GM23248 (cell line): ENCODE data around the gene CPPED1. TPM values are rescaled to one million over a fixed set of nuclear protein-coding genes. Genes with fewer than 3 reads are reported as not detected.

Experiments
- DNase-seq: peaks from one replicate; pipeline ENCODE4 v3.0.0-alpha.2; 2015
- H2AFZ ChIP-seq: fragments of 200-600 bp; sonication (generic); 2 replicates; pipeline ENCODE4 v1.6.1; 2016; ENCODE audit warnings: antibody characterized with exemption
- H3F3A ChIP-seq: fragments of 200-600 bp; sonication (generic); 2 replicates; pipeline ENCODE4 v1.6.1; 2016; ENCODE audit warnings: mild to moderate bottlenecking, antibody characterized with exemption, mixed run types; ENCODE audit not compliant: insufficient read depth
- H3K27ac ChIP-seq: fragments of 200-600 bp; sonication (generic); 2 replicates; pipeline ENCODE4 v1.5.1; 2016; ENCODE audit warnings: mild to moderate bottlenecking
- H3K27me3 ChIP-seq: fragments of 200-600 bp; sonication (generic); replicated peaks from 2 replicates; pipeline ENCODE4 v1.6.1; 2016; ENCODE audit warnings: mild to moderate bottlenecking; ENCODE audit not compliant: insufficient read depth
- H3K36me3 ChIP-seq: fragments of 200-600 bp; sonication (generic); 2 replicates; pipeline ENCODE4 v1.6.1; 2016; ENCODE audit warnings: low read depth, mild to moderate bottlenecking
- H3K4me1 ChIP-seq: fragments of 200-600 bp; sonication (generic); 2 replicates; pipeline ENCODE4 v1.6.1; 2016; ENCODE audit warnings: mild to moderate bottlenecking; ENCODE audit not compliant: insufficient read depth
- H3K4me2 ChIP-seq: fragments of 200-600 bp; sonication (generic); one replicate; pipeline ENCODE4 v1.6.1; 2016; ENCODE audit warnings: mild to moderate bottlenecking; ENCODE audit not compliant: unreplicated experiment
- H3K4me3 ChIP-seq: fragments of 200-600 bp; sonication (generic); 2 replicates; pipeline ENCODE4 v1.5.1; 2016; ENCODE audit warnings: mild to moderate bottlenecking
- H3K79me2 ChIP-seq: fragments of 200-600 bp; sonication (generic); 2 replicates; pipeline ENCODE4 v1.6.1; 2016; ENCODE audit warnings: mild to moderate bottlenecking; ENCODE audit not compliant: insufficient read depth
- H3K9ac ChIP-seq: fragments of 200-600 bp; sonication (generic); 2 replicates; pipeline ENCODE4 v1.6.1; 2016; ENCODE audit warnings: mild to moderate bottlenecking
- H3K9me2 ChIP-seq: fragments of 200-600 bp; sonication (generic); 2 replicates; pipeline ENCODE4 v1.6.1; 2016; ENCODE audit warnings: mixed run types, mild to moderate bottlenecking, moderate library complexity; ENCODE audit not compliant: insufficient read depth
- H3K9me3 ChIP-seq: fragments of 200-600 bp; sonication (generic); one replicate; pipeline ENCODE4 v1.6.1; 2017; ENCODE audit warnings: low read depth
- H4K20me1 ChIP-seq: fragments of 200-600 bp; sonication (generic); 2 replicates; pipeline ENCODE4 v1.6.0; 2016; ENCODE audit not compliant: insufficient read depth
- EZH2 ChIP-seq: fragments of 200-600 bp; sonication (generic); IDR thresholded peaks from 2 replicates; pipeline ENCODE4 v1.6.1; 2018; ENCODE audit warnings: antibody characterized with exemption, mild to moderate bottlenecking; ENCODE audit not compliant: insufficient read depth, poor library complexity, severe bottlenecking
- EZH2phosphoT487 ChIP-seq: fragments of 200-600 bp; sonication (generic); IDR thresholded peaks from 2 replicates; pipeline ENCODE4 v1.6.1; 2018; ENCODE audit warnings: antibody characterized with exemption, moderate library complexity, mild to moderate bottlenecking, low read depth; ENCODE audit not compliant: insufficient read depth
- WGBS, 2 experiments: methylation state at CpG; one replicate each; pipeline ENCODE4 v1.1.6; 2015 to 2017; ENCODE audit warnings: low lambda C conversion rate in 2 of 2, low coverage in 1 of 2; ENCODE audit errors: missing lambda C conversion rate in 2 of 2; 5-methylcytosine and 5-hydroxymethylcytosine counted together
- in situ Hi-C: fragments of 300-500 bp; cut with MboI; formaldehyde crosslinking; loops from 2 replicates; pipeline ENCODE4 v1.15.0; 2020
- polyA plus RNA-seq: library from polyadenylated mRNA; unstranded; fragments of >200 nt; fragmentation: Nextera tagmentation; extraction: Ambion mirVana; gene quantifications from 2 replicates; pipeline ENCODE4 v1.2.1, GENCODE V29; 2016
- total RNA-seq: library from RNA; depleted of rRNA; stranded (reverse); fragments of >200 nt; shearing (Covaris generic); gene quantifications from 2 replicates; pipeline ENCODE4 v1.2.3, GENCODE V29; 2014

The CPPED1 gene
- total and polyA plus RNA-seq, 2 experiments from 2014 or later = 11.7 to 39.1 TPM

DNA sequence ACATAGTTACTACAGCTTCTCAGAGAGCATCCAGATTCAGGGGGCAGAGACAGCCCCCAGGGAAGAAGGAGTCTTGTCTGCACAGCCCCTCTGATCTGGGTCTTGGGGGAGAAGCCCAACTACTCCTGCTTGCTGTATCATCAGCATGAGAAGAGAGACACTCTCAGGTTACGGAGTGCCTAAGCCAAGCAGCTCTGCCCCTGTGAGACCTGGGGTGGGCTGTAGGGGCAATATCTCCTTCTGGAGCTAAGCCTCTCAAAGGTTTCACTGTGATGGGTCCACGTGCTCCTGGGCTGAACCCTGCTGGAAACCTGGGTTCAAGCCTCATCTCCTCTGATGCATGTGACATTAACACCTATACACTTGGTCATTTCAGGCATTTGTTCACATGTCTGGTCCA lies 123.2 kb downstream of the CPPED1 start:
- Histone ChIP-seq H3K79me2 (no peaks in the 10 kb centered on the region), H3K4me1 (peaks cover 18% of the 10 kb centered on the region), H3K9me3 (no peaks in the 10 kb centered on the region), H3K9ac (no peak overlapping the region), H3K9me2 (no peaks in the 10 kb centered on the region), H3K27me3 (no peaks in the 10 kb centered on the region), H3F3A (peaks cover 7% of the 10 kb centered on the region; the same call in 1 of the 2 replicates), H3K4me2 (no peak overlapping the region), H3K4me3 (no peak overlapping the region), H4K20me1 (no peaks in the 10 kb centered on the region), H3K36me3 (no peaks in the 10 kb centered on the region), H3K27ac (no peak overlapping the region), H2AFZ (no peak overlapping the region)
- 83 to 93% methylated on average over 2 of the region's 2 CpGs for WGBS, 2 experiments
- DNase-seq = no peak
- TF ChIP-seq EZH2phosphoT487 (no peak), EZH2 (no peak)
- in situ Hi-C loops = no loop called here

GRCh38 chr16:12679660-12680272 lies 123.9 kb downstream of the CPPED1 start:
- DNase-seq = peak; percentile 6
- TF ChIP-seq EZH2phosphoT487 (no peak), EZH2 (no peak)

GRCh38 chr16:12678983-12679382 lies 124.7 kb downstream of the CPPED1 start:
- no peak overlapping the region for H2AFZ ChIP-seq
- no peaks in the 10 kb centered on the region for H3K79me2 ChIP-seq
- H3K27me3 ChIP-seq = no peaks in the 10 kb centered on the region
- no peaks in the 10 kb centered on the region for H4K20me1 ChIP-seq
- no peak overlapping the region for H3K4me3 ChIP-seq
- TF ChIP-seq EZH2 (no peak), EZH2phosphoT487 (no peak)
- no peaks in the 10 kb centered on the region for H3K9me2 ChIP-seq
- no peak overlapping the region for H3K27ac ChIP-seq
- no peak overlapping the region for H3K4me2 ChIP-seq
- H3F3A ChIP-seq = peaks cover 19% of the 10 kb centered on the region
- peaks cover 30% of the 10 kb centered on the region for H3K4me1 ChIP-seq
- in situ Hi-C loops = no loop called here
- 84 to 85% methylated on average over 3 of the region's 3 CpGs for WGBS, 2 experiments
- DNase-seq = no peak
- H3K9ac ChIP-seq = no peak overlapping the region
- no peaks in the 10 kb centered on the region for H3K9me3 ChIP-seq
- H3K36me3 ChIP-seq = no peaks in the 10 kb centered on the region

More at GRCh38 chr16:12679660-12680272, 123.9 kb downstream of the CPPED1 start:
- no peak overlapping the region for H3K4me3 ChIP-seq
- peaks cover 14% of the 10 kb centered on the region; the same call in 1 of the 2 replicates for H3F3A ChIP-seq
- H3K27me3 ChIP-seq = no peaks in the 10 kb centered on the region
- 79 to 83% methylated on average over 3 of the region's 3 CpGs for WGBS, 2 experiments
- no peaks in the 10 kb centered on the region for H3K79me2 ChIP-seq
- H3K4me1 ChIP-seq = peaks cover 24% of the 10 kb centered on the region
- no peaks in the 10 kb centered on the region for H4K20me1 ChIP-seq
- in situ Hi-C loops = no loop called here
- H3K9me3 ChIP-seq = no peaks in the 10 kb centered on the region
- no peak overlapping the region for H3K4me2 ChIP-seq
- H3K9me2 ChIP-seq = no peaks in the 10 kb centered on the region
- no peak overlapping the region for H3K27ac ChIP-seq
- no peaks in the 10 kb centered on the region for H3K36me3 ChIP-seq
- no peak overlapping the region for H2AFZ ChIP-seq
- H3K9ac ChIP-seq = no peak overlapping the region

DNA sequence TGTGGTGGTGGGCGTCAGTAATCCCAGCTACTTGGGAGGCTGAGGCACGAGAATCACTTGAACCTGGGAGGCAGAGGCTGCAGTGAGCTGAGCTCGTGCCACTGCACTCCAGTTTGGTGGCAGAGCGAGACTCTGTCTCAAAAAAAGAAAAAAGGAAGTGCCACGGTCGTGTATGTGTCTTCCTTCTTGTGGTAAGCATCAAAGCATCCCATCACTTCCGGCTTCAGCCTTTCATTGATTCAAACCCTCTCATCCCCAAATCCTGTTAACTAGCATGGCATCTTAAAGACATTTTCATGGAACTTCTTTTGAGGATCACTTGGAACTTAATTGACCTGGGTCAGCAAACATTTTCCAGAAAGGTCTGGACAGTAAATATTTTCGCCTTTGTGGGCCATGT lies 126.2 kb downstream of the CPPED1 start:
- no peak overlapping the region for H3K27ac ChIP-seq
- no peak overlapping the region for H3K4me2 ChIP-seq
- no peak for TF ChIP-seq EZH2
- TF ChIP-seq EZH2phosphoT487 = no peak
- H3K9ac ChIP-seq = no peak overlapping the region
- H3K79me2 ChIP-seq = no peaks in the 10 kb centered on the region
- peaks cover 26% of the 10 kb centered on the region for H3F3A ChIP-seq
- no peak overlapping the region for H3K4me3 ChIP-seq
- in situ Hi-C loops = no loop called here
- H2AFZ ChIP-seq = no peak overlapping the region
- no peaks in the 10 kb centered on the region for H3K9me3 ChIP-seq
- no peaks in the 10 kb centered on the region for H3K9me2 ChIP-seq
- H3K36me3 ChIP-seq = no peaks in the 10 kb centered on the region
- 93 to 98% methylated on average over 8 of the region's 8 CpGs for WGBS, 2 experiments
- H4K20me1 ChIP-seq = no peaks in the 10 kb centered on the region
- no peaks in the 10 kb centered on the region for H3K27me3 ChIP-seq
- no peak for DNase-seq
- peaks cover 32% of the 10 kb centered on the region for H3K4me1 ChIP-seq
